ENCODE measurements around the gene AMPD3. TPM values are rescaled to one million over a fixed set of nuclear protein-coding genes. Genes with fewer than 3 reads are reported as not detected.

AMPD3 gene
- polyA plus RNA-seq, 1 donor (not counting 4 experiments of a cell fraction or from before 2014, with no cell fraction given): 11.1 TPM

DNA sequence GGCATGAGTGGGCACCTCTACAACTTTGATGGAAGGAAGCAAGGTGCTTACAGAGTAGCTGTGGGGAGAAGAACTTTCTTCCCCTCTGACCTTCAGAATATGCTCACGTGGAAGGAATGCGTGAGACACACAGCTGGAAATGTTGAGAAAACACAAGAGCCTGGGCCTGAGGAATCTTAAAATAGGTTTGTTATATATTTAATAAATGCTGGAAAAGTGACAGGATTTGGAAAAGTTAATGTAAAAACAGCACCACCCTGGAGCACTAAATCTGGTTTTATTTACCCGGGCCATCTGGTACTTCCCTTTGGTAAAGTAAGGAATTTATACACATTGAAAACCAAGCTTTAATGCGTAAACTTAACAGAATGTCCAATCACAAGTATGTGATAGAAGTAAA is 14.0 kb upstream of the AMPD3 start:
- Histone ChIP-seq H3K4me3 (ENCODE audit: control insufficient read depth in 2 of 3, extremely low read depth in 1 of 3, insufficient read depth in 2 of 3, low read depth in 1 of 3, low read length in 3 of 3) (no peak overlapping the region), H3K27ac (ENCODE audit: control insufficient read depth, insufficient read depth, low read length) (no peak overlapping the region), H3K4me1 (ENCODE audit: control insufficient read depth, extremely low read depth, insufficient read depth, low read length) (peaks cover 4% of the 10 kb centered on the region), H3K9me3 (ENCODE audit: control insufficient read depth, low read depth, low read length) (no peaks in the 10 kb centered on the region), H2AFZ (ENCODE audit: control insufficient read depth, low read length) (no peak overlapping the region), H3K27me3 (ENCODE audit: control insufficient read depth, extremely low read depth, insufficient read depth, low read length) (no peaks in the 10 kb centered on the region), H3K9me1 (ENCODE audit: control insufficient read depth, extremely low read depth, insufficient read depth, low read length) (no peaks in the 10 kb centered on the region), H3K9ac (ENCODE audit: control insufficient read depth, extremely low read depth, insufficient read depth, low read length) (no peak overlapping the region), H3K4me2 (ENCODE audit: control insufficient read depth, extremely low read depth, insufficient read depth, low read depth, low read length) (no peak overlapping the region), H4K20me1 (ENCODE audit: control insufficient read depth, extremely low read depth, insufficient read depth, low read length) (no peaks in the 10 kb centered on the region), H3K36me3 (ENCODE audit: control insufficient read depth in 2 of 2, extremely low read depth in 1 of 2, insufficient read depth in 2 of 2, low read length in 2 of 2) (no peaks in the 10 kb centered on the region), H3K79me2 (ENCODE audit: control insufficient read depth, insufficient read depth, low read length) (no peaks in the 10 kb centered on the region)
- dilution Hi-C loops (cut with MboI; ENCODE audit: extremely low pct_ligation_motif_present, low sequenced_read_pairs): no loop called here
- TF ChIP-seq, protein P1, sequence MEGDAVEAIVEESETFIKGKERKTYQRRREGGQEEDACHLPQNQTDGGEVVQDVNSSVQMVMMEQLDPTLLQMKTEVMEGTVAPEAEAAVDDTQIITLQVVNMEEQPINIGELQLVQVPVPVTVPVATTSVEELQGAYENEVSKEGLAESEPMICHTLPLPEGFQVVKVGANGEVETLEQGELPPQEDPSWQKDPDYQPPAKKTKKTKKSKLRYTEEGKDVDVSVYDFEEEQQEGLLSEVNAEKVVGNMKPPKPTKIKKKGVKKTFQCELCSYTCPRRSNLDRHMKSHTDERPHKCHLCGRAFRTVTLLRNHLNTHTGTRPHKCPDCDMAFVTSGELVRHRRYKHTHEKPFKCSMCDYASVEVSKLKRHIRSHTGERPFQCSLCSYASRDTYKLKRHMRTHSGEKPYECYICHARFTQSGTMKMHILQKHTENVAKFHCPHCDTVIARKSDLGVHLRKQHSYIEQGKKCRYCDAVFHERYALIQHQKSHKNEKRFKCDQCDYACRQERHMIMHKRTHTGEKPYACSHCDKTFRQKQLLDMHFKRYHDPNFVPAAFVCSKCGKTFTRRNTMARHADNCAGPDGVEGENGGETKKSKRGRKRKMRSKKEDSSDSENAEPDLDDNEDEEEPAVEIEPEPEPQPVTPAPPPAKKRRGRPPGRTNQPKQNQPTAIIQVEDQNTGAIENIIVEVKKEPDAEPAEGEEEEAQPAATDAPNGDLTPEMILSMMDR (optimal IDR thresholded peaks at IDR 0.05 in 1 of 3, IDR thresholded peaks at IDR 0.05 in 1 of 3, conservative IDR thresholded peaks at IDR 0.05 in 1 of 3; ENCODE audit: extremely low read depth in 1 of 3, insufficient read depth in 2 of 3, low read length in 3 of 3): no peak
- no peak for TF ChIP-seq EZH2 (IDR thresholded peaks at IDR 0.05; ENCODE audit: low read length)
- DNase-seq (ENCODE audit: low read depth, low spot score) (no peak), FAIRE-seq (no peak)

- Histone ChIP-seq H3K36me3 (ENCODE audit: control insufficient read depth in 2 of 2, extremely low read depth in 1 of 2, insufficient read depth in 2 of 2, low read length in 2 of 2) (no peaks in the 10 kb centered on the region), H3K79me2 (ENCODE audit: control insufficient read depth, insufficient read depth, low read length) (no peaks in the 10 kb centered on the region), H3K4me2 (ENCODE audit: control insufficient read depth, extremely low read depth, insufficient read depth, low read depth, low read length) (no peak overlapping the region), H3K4me1 (ENCODE audit: control insufficient read depth, extremely low read depth, insufficient read depth, low read length) (peaks cover 4% of the 10 kb centered on the region), H4K20me1 (ENCODE audit: control insufficient read depth, extremely low read depth, insufficient read depth, low read length) (no peaks in the 10 kb centered on the region), H3K4me3 (ENCODE audit: control insufficient read depth in 2 of 3, extremely low read depth in 1 of 3, insufficient read depth in 2 of 3, low read depth in 1 of 3, low read length in 3 of 3) (no peak overlapping the region), H3K27ac (ENCODE audit: control insufficient read depth, insufficient read depth, low read length) (no peak overlapping the region), H3K9me1 (ENCODE audit: control insufficient read depth, extremely low read depth, insufficient read depth, low read length) (no peaks in the 10 kb centered on the region), H3K9ac (ENCODE audit: control insufficient read depth, extremely low read depth, insufficient read depth, low read length) (no peak overlapping the region), H3K27me3 (ENCODE audit: control insufficient read depth, extremely low read depth, insufficient read depth, low read length) (no peaks in the 10 kb centered on the region), H2AFZ (ENCODE audit: control insufficient read depth, low read length) (no peak overlapping the region), H3K9me3 (ENCODE audit: control insufficient read depth, low read depth, low read length) (no peaks in the 10 kb centered on the region)
- dilution Hi-C loops (cut with MboI; ENCODE audit: extremely low pct_ligation_motif_present, low sequenced_read_pairs): no loop called here
- TF ChIP-seq, protein P1 (optimal IDR thresholded peaks at IDR 0.05 in 1 of 3, IDR thresholded peaks at IDR 0.05 in 1 of 3, conservative IDR thresholded peaks at IDR 0.05 in 1 of 3; ENCODE audit: extremely low read depth in 1 of 3, insufficient read depth in 2 of 3, low read length in 3 of 3): no peak
- no peak for TF ChIP-seq EZH2 (IDR thresholded peaks at IDR 0.05; ENCODE audit: low read length)
- FAIRE-seq (no peak), DNase-seq (ENCODE audit: low read depth, low spot score) (no peak)
Measured at GRCh38 chr11:10441652-10442503, 13.2 kb upstream of the AMPD3 start.

All from keratinocyte (primary cell).